Adrenal gland (tissue), 12 donors: ENCODE data around the gene MUC22. TPM values are rescaled to one million over a fixed set of nuclear protein-coding genes. Genes with fewer than 3 reads are reported as not detected.

Experiments used
- DNase-seq, 7 donors: peaks; one replicate each; pipeline ENCODE4 v3.0.0-alpha.2; 2019 to 2020
- H3K27ac ChIP-seq, 5 donors: fragments of 200-600 bp; sonication (generic) in 4 of 5; 1 replicate in 3 of 5; 2 replicates in 2 of 5; pipeline versions ENCODE4 v1.5.1 to v1.8.0; 2016 to 2020; ENCODE audit warnings: mild to moderate bottlenecking in 1 of 5
- H3K27me3 ChIP-seq: fragments of 200-600 bp; 2 replicates; pipeline ENCODE4 v1.8.0; 2021
- H3K36me3 ChIP-seq, 2 donors: fragments of 200-600 bp; replicated peaks in 1 of 2; 1 replicate in 1 of 2; 2 replicates in 1 of 2; pipeline versions ENCODE4 v1.5.1 to v1.8.0; 2018 to 2022
- H3K4me1 ChIP-seq, 2 donors: fragments of 200-600 bp; replicated peaks in 1 of 2; 1 replicate in 1 of 2; 2 replicates in 1 of 2; pipeline versions ENCODE4 v1.5.1 to v1.8.0; 2018 to 2021
- H3K4me3 ChIP-seq, 4 donors: fragments of 200-600 bp; sonication (generic) in 3 of 4; one replicate each; pipeline ENCODE4 v1.5.1; 2016 to 2018
- H3K9me3 ChIP-seq, 3 donors: fragments of 200-600 bp; sonication (generic) in 1 of 3; replicated peaks in 1 of 3; 1 replicate in 2 of 3; 2 replicates in 1 of 3; pipeline versions ENCODE4 v1.5.1 to v1.8.0; 2016 to 2021
- CTCF ChIP-seq, 6 experiments: fragments of 450-650 bp in 4 of 6; fragments of 200-600 bp in 2 of 6; sonication (generic) in 1 of 6; IDR thresholded peaks; 1 replicate in 5 of 6; 2 replicates in 1 of 6; pipeline versions ENCODE4 v1.5.1 to v1.8.0; 2016 to 2021; ENCODE audit warnings: antibody characterized with exemption in 6 of 6, mild to moderate bottlenecking in 2 of 6, moderate library complexity in 1 of 6
- POLR2A ChIP-seq, 2 donors: fragments of 450-650 bp; IDR thresholded peaks; one replicate each; pipeline ENCODE4 v1.6.1; 2017; ENCODE audit warnings: antibody characterized with exemption in 2 of 2, mild to moderate bottlenecking in 2 of 2, moderate library complexity in 1 of 2
- whole genome bisulfite sequencing, 4 donors: extraction: QIAGEN DNeasy Blood & Tissue Kit in 2 of 4; methylation state at CpG; one replicate each; pipeline versions ENCODE4 v1.1.5 to v1.1.7; 2013 to 2017; 5-methylcytosine and 5-hydroxymethylcytosine counted together
- intact Hi-C, 2 donors: fragments of 100-400 bp; cut with DNase I; formaldehyde crosslinking; loops; one replicate each; pipeline versions ENCODE4 v1.14.1 to v1.15.0; 2022 to 2023
- polyA plus RNA-seq, 3 donors: library from polyadenylated mRNA; stranded (reverse); fragments of 200-250 nt in 2 of 3; fragments of 350-450 nt in 1 of 3; fragmentation: Illumina TruSeq in 1 of 3; extraction: RNeasy Lipid Tissue Mini Kit (QIAGEN cat#74804) in 1 of 3; gene quantifications; one replicate each; pipeline ENCODE4 v1.2.3, GENCODE V29; 2013 to 2014
- total RNA-seq, 9 donors: library from RNA; depleted of rRNA in 4 of 9; stranded (reverse); fragments of >200 nt in 4 of 9; fragments of 120-200 nt in 1 of 9; fragmentation: NEBNext Ultra II Directional in 1 of 9; extraction: Animal tissue kit (Norgen Biotek cat#: 25700) in 1 of 9; gene quantifications; one replicate each; pipeline versions ENCODE4 v1.1.0 to v1.2.4, GENCODE V29; 2013 to 2023
- donor health status: healthy with polysubstance abuse.
- donor health status: Bipolar disorder and iron deficiency.
- donor health status: DM: yes; HTN: yes; CAD: no.
- donor health status: DM: no; HTN: no; CAD: no.
- donor health status: DM: no; HTN: no; CAD: no.
- donor health status: DM: yes; HTN: yes; CAD: no.

Gene MUC22
- total and polyA plus RNA-seq, 12 donors, result not detected

- intact Hi-C loops, result no loop called here
- peaks cover 7 to 23% of the 10 kb centered on the region in 2 donors for H3K4me1 ChIP-seq
- TF ChIP-seq CTCF (IDR thresholded peaks at IDR 0.05) (peak in 3 of 6 experiments; percentile 8 to 22 (median 9)), POLR2A (IDR thresholded peaks at IDR 0.05) (no peak)
- H3K27me3 ChIP-seq, result peaks cover 9% of the 10 kb centered on the region
- no peak overlapping the region for H3K4me3 ChIP-seq
- H3K27ac ChIP-seq, result no peak overlapping the region
- no peaks in the 10 kb centered on the region for H3K9me3 ChIP-seq
- DNase-seq, result peak in 6 of 7 donors; percentile 23 to 57 (median 40)
- WGBS, 4 donors, result 35 to 49% (median 42%) methylated on average over 13 of the region's 13 CpGs
- no peaks in the 10 kb centered on the region for H3K36me3 ChIP-seq
Measured at GRCh38 chr6:30981942-30982772, 28.1 kb upstream of the MUC22 start.

- peaks cover 7 to 23% of the 10 kb centered on the region in 2 donors for H3K4me1 ChIP-seq
- peaks cover 9% of the 10 kb centered on the region for H3K27me3 ChIP-seq
- 81 to 91% (median 86%) methylated on average over 6 of the region's 6 CpGs for WGBS, 4 donors
- H3K9me3 ChIP-seq, result no peaks in the 10 kb centered on the region
- no peaks in the 10 kb centered on the region for H3K36me3 ChIP-seq
- TF ChIP-seq CTCF (IDR thresholded peaks at IDR 0.05) (no peak), POLR2A (IDR thresholded peaks at IDR 0.05) (no peak)
- intact Hi-C loops, result no loop called here
- H3K27ac ChIP-seq, result no peak within 1 kb of the TSS
- no peak within 1 kb of the TSS for H3K4me3 ChIP-seq
- DNase-seq, result no peak
Measured at GRCh38 chr6:30983439-30983838, 26.8 kb upstream of the MUC22 start, which contains the start of gene MUC21. Gene MUC21 (plus strand): TSS chr6:30983718. CDS start chr6:30983959, 241 bp downstream.

- WGBS, 4 donors, result 81 to 90% (median 86%) methylated on average over 5 of the region's 5 CpGs
- Histone ChIP-seq H3K4me1 (peaks cover 5 to 7% of the 10 kb centered on the region in 2 donors), H3K36me3 (no peaks in the 10 kb centered on the region), H3K4me3 (no peak overlapping the region), H3K9me3 (no peaks in the 10 kb centered on the region), H3K27ac (no peak overlapping the region), H3K27me3 (peaks cover 9% of the 10 kb centered on the region)
- TF ChIP-seq POLR2A (IDR thresholded peaks at IDR 0.05) (no peak), CTCF (IDR thresholded peaks at IDR 0.05) (no peak)
- intact Hi-C loops, result no loop called here
- DNase-seq, result no peak
Measured at GRCh38 chr6:30985490-30985889, 24.8 kb upstream of the MUC22 start.

- H3K4me3 ChIP-seq, result no peak overlapping the region
- intact Hi-C loops, result no loop called here
- 79 to 93% (median 87%) methylated on average over 5 to 6 of the region's 6 CpGs for WGBS, 4 donors
- peaks cover under 1 to 2% of the 10 kb centered on the region in 2 donors for H3K4me1 ChIP-seq
- H3K9me3 ChIP-seq, result no peaks in the 10 kb centered on the region
- H3K27ac ChIP-seq, result no peak overlapping the region
- TF ChIP-seq CTCF (IDR thresholded peaks at IDR 0.05) (no peak), POLR2A (IDR thresholded peaks at IDR 0.05) (no peak)
- H3K36me3 ChIP-seq, result no peaks in the 10 kb centered on the region
- peaks cover 9% of the 10 kb centered on the region for H3K27me3 ChIP-seq
- DNase-seq, result no peak
Measured at GRCh38 chr6:30987304-30987703, 23.0 kb upstream of the MUC22 start.
